Measurements from ENCODE around the gene ACAN.

The ACAN gene

DNA sequence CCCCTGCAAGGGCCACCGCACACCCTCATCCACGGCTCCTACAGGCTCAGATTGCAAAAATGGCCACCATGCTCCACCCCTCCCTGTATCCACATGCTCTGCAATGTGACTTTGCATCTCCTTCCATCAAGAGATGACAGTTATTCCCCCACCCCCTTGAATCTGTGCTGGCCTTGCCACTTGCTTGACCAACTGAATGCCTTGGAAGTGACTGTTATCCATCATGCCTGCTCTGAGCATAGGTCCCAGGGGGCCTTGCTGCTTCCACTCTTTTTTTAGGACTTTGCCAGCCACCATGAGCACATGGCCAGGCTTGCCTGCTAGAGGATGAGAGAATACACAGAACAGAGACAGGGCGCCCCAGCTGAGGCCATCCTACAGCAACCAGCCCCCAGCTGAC, 78.5 kb downstream of the ACAN start:
- TF ChIP-seq, protein P1, sequence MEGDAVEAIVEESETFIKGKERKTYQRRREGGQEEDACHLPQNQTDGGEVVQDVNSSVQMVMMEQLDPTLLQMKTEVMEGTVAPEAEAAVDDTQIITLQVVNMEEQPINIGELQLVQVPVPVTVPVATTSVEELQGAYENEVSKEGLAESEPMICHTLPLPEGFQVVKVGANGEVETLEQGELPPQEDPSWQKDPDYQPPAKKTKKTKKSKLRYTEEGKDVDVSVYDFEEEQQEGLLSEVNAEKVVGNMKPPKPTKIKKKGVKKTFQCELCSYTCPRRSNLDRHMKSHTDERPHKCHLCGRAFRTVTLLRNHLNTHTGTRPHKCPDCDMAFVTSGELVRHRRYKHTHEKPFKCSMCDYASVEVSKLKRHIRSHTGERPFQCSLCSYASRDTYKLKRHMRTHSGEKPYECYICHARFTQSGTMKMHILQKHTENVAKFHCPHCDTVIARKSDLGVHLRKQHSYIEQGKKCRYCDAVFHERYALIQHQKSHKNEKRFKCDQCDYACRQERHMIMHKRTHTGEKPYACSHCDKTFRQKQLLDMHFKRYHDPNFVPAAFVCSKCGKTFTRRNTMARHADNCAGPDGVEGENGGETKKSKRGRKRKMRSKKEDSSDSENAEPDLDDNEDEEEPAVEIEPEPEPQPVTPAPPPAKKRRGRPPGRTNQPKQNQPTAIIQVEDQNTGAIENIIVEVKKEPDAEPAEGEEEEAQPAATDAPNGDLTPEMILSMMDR (IDR thresholded peaks at IDR 0.05; ENCODE audit: insufficient read depth, missing control alignments) = no peak
- no peak for FAIRE-seq
- DNase-seq (ENCODE audit: insufficient read length, low spot score) = no peak

DNA sequence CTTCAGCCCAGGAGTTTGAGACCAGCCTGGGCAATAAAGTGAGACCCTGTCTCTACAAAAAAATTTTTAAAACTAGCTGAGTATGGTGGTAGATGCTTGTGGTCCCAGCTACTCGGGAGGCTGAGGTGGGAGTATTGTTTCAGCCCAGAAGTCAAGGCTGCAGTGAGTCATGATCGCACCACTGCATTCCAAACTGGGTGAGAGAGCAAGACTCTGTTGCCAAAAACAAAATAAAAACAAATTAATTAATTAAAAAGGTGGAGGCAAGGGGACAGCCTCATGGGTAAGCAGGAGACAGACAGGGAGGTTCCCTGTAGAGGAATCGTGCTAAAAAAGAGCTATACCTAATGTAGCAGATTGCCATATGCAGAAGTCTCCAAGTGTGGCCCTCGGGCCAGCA, 79.5 kb downstream of the ACAN start:
- DNase-seq (ENCODE audit: insufficient read length, low spot score) (no peak), FAIRE-seq (no peak)
- TF ChIP-seq, protein P1 (IDR thresholded peaks at IDR 0.05; ENCODE audit: insufficient read depth, missing control alignments) = no peak

DNA sequence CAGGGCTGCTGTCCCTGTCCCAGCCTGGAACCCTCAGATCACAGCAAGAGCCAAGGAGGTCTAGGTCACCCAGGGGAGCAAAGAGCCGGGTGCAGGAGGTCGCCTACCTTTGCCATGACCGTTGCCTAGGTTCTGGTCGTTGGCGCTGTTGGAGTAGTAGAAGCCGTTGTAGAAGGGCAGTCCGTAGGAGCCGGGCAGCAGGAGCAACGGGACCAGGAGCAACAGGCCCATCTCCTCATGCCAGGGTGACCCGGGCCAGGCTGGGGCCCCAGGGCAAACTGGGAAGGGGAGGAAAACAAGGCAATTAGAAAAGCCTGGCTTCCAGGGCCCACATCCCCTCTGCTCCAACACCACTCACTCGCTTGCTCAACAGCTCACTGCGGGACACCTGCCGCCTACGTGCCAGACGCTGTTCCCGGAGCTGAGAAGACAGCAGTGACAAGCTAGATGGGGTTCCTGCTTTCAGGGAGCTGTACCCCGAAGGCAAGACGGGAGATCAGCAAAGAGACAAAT, 83.9 kb downstream of the ACAN start:
- TF ChIP-seq, protein P1 (IDR thresholded peaks at IDR 0.05; ENCODE audit: insufficient read depth, missing control alignments) = no peak
- FAIRE-seq = no peak
- no peak for DNase-seq (ENCODE audit: insufficient read length, low spot score)

DNA sequence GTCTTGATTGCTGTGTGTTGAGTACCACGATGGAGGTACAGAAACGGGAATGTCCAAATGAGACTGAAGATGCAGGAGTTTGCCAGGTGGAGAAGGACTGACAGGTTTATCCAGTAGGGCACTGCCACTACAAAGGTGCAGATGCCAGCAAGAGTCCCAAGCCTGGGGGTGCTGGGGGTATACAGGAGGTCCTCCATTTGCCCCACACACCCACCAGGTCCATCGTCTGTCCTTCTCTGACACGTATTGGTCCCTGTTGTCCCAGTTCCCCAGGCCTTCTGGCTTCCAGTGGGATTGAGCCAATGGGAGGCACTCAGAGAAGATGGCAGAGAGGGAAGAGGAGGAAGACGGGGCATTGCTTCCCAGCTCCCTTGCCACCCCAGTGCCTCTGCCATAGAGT, 85.5 kb downstream of the ACAN start:
- DNase-seq (ENCODE audit: insufficient read length, low spot score) = no peak
- TF ChIP-seq, protein P1 (IDR thresholded peaks at IDR 0.05; ENCODE audit: insufficient read depth, missing control alignments) = no peak
- no peak for FAIRE-seq

DNA sequence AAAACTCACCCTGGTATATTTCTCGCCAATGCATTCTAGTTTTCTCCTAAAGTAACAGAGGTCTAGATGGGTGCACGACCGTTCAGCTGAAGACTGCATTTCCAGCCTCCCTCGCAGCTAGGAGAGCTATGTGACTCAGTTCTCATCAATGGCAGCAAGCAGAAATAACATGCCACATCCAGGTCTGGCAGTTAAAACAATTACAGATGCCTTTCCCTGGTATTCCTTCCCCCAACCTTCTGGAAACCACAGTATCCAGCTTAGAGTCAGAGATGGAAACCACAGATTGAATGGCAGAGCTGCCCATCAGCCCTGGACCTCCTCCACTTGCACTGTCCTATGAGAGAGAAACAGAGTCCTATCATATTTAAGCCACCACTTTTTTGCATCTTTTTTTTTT, 87.3 kb downstream of the ACAN start:
- FAIRE-seq (no peak), DNase-seq (ENCODE audit: insufficient read length, low spot score) (no peak)
- TF ChIP-seq, protein P1 (IDR thresholded peaks at IDR 0.05; ENCODE audit: insufficient read depth, missing control alignments) = no peak

DNA sequence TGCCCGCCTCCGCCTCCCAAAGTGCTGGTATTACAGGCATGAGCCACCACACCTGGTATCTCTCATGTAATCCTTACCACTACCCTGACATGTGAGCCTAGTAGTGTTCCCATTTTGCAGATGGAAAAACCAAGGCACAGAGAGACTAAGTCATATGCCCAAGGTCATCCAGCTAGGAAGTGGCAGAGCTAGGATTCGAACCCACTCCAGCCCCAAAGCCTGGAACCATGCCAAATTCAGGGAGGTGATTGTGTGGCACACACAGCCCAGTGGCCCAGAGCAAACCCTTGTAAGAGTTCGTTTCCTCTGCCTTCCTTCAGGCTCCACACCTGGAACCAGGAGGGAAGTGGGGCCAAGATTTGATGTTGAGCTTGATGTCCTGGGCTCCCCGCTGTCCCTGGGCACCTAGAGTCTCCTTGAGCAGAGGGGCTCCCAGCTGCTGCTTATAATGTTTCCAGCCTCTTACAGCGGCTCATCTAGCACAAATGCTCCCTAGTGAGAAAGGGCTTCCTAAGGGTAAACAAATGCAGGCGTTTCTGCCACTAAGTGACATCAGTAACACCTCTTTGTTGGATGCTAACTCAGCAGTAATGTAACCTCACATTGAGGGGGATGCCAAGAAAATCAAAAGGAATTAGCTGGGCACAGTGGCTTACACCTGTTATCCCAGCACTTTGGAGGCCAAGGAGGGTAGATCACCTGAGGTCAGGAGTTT, 88.5 kb downstream of the ACAN start:
- FAIRE-seq (no peak), DNase-seq (ENCODE audit: insufficient read length, low spot score) (no peak)
- TF ChIP-seq, protein P1 (IDR thresholded peaks at IDR 0.05; ENCODE audit: insufficient read depth, missing control alignments) = no peak

DNA sequence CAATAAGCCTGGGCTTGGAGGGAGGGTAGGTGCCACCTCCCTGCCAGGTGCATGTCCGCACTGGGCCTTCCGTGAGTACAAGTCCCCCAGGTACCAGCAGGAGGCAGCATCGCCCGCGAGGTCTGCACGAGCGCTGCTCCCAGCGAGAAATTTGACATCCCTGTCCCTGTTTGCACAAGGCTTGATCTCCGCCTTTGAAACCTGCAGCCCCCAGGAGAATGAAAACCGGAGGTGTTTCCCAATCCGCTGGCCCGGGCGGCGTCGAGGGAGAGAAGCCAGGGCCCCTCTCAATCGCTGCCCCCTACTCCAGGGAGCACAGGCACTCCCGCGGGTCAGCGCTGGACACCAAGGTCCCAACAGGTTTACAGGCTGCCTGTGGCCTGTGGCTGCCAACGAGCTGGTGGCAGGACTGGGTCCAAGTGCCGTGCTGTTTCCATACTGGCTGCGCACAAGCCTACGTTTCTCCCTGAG, 91.1 kb downstream of the ACAN start:
- no peak for DNase-seq (ENCODE audit: insufficient read length, low spot score)
- TF ChIP-seq, protein P1 (IDR thresholded peaks at IDR 0.05; ENCODE audit: insufficient read depth, missing control alignments) = peak; percentile 49
- no peak for FAIRE-seq
